GM12864 (cell line): ENCODE data around the gene ST8SIA3.

Experiments used
- DNase-seq: peaks from one replicate; pipeline ENCODE4 v3.0.0-alpha.2; 2011; ENCODE audit warnings: low read depth
- H3K4me3 ChIP-seq: 2 replicates; pipeline ENCODE4 v1.5.1; 2011; ENCODE audit warnings: mild to moderate bottlenecking, low read depth, low read length, control low read depth
- CTCF ChIP-seq: IDR thresholded peaks from 2 replicates; pipeline ENCODE4 v1.5.1; 2011; ENCODE audit warnings: low read depth, mild to moderate bottlenecking, moderate library complexity, low read length, control low read depth, inconsistent platforms; ENCODE audit errors: missing control alignments

The ST8SIA3 gene, protein sequence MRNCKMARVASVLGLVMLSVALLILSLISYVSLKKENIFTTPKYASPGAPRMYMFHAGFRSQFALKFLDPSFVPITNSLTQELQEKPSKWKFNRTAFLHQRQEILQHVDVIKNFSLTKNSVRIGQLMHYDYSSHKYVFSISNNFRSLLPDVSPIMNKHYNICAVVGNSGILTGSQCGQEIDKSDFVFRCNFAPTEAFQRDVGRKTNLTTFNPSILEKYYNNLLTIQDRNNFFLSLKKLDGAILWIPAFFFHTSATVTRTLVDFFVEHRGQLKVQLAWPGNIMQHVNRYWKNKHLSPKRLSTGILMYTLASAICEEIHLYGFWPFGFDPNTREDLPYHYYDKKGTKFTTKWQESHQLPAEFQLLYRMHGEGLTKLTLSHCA

GRCh38 chr18:57352271-57352701, at the start of gene ST8SIA3:
Gene ST8SIA3, plus strand, starts transcription at chr18:57352557. Its CDS starts 290 bp downstream, at chr18:57352847.
- no peak within 1 kb of the TSS for H3K4me3 ChIP-seq
- no peak for TF ChIP-seq CTCF
- no peak for DNase-seq

DNA sequence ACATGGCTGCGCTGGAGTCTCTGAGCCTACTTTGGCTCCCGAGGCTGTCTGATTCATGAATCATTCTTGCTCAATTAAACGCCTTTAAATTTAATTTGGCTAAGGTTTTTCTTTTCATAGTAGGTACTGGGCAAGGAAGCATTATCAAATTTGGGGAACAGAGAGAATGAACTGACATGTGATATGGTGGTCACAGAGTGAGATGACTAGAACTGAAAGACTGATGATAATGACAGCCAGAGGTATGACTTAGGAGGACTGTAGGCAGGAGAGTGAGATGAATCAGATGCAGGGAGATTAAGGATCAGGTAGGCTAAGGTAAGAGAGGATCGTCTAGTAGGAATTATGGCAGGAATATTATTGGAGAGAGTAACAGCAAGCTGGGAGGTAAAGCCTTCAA, 40.9 kb upstream of the ST8SIA3 start:
- no peak for TF ChIP-seq CTCF
- no peak for DNase-seq
- no peak overlapping the region for H3K4me3 ChIP-seq

DNA sequence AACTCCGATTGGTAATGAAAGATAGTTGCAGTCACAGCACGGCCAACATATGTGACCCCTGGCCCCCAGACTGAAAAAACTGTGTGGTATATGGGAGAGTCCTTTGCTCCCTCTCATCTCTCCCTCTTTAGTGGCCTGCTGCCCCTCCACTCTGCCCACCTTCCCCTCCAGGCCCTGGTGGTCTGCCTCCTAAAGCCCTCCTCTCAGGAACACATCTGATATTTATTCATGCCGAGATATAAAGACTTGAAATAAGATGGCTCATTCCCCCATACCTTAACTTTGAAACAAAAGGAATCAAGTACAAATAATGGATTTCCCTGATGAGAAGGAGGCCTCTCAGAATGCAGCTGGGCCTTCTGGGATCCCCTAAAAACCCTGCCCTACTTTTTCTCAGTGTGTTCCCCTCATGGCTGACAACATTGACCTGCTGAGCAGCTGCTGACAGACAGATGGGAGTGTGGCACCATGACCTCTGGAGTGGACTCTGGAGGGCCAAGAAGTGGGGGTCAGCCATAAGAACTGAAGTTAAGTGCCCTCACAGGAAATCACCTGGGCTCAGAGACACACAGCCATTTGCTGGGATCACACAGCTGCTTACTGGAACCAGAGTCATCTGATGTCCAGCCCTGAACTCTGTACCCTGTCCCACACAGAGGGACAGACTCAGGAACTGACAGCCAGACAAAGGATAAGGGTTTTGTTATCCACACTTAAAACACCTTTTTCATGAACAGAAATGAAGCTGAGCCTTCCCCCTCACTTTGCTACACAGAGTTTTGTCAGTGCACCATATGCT, 39.8 kb upstream of the ST8SIA3 start:
- no peak overlapping the region for H3K4me3 ChIP-seq
- no peak for DNase-seq
- no peak for TF ChIP-seq CTCF

- no peak for TF ChIP-seq CTCF
Measured at GRCh38 chr18:57320603-57321002, 31.8 kb upstream of the ST8SIA3 start.

GRCh38 chr18:57325491-57326166, 26.7 kb upstream of the ST8SIA3 start:
- DNase-seq: no peak
- H3K4me3 ChIP-seq: no peak overlapping the region
- TF ChIP-seq CTCF: no peak

More at GRCh38 chr18:57320603-57321002, 31.8 kb upstream of the ST8SIA3 start:
- H3K4me3 ChIP-seq: no peak overlapping the region
- DNase-seq: no peak

DNA sequence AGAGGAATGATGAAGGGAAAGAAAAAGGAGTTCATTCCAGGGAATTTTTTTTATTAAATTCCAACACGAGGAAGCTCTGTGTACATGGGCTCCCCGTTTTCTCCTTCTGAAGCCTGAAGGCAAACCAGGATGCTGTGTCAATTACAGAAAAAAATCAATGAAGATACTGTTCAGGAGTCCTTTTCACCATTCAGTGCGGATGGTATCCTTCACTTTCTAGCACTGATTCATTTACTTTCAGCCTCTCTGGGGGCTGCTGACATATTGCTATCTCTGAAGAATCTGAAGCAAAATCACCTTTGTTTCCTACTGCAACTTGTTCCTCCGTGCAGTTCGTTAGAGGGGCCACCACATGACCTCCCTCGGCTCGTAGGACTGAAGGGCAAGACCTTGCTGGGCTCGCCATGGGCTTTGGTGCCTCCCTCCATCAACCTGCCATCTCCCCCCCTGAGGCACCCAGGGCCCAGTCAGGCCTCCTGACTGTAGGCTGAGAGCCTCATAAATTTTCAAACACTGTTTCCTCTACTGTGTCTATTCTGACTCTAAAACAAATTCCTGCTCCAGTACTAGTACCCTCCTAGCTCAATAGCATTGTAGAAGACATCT, 25.5 kb upstream of the ST8SIA3 start:
- no peak for TF ChIP-seq CTCF
- no peak overlapping the region for H3K4me3 ChIP-seq
- DNase-seq: no peak
